HL-60 (cell line): ENCODE results near the gene TMEM135.

Source experiments
- DNase-seq, 2 experiments: peaks; one replicate each; pipeline ENCODE4 v3.0.0-alpha.2; 2010 to 2020; ENCODE audit warnings: low read depth in 1 of 2, low spot score in 1 of 2
- H3K27ac ChIP-seq: fragments of 250-450 bp; sonication (Bioruptor Pico); replicated peaks from 2 replicates; pipeline ENCODE4 v1.5.1; 2020; ENCODE audit warnings: mild to moderate bottlenecking, moderate library complexity
- H3K27me3 ChIP-seq: fragments of 250-450 bp; sonication (Bioruptor Pico); 2 replicates; pipeline ENCODE4 v1.5.1; 2021; ENCODE audit warnings: mild to moderate bottlenecking, moderate library complexity; ENCODE audit not compliant: insufficient read depth, poor library complexity, severe bottlenecking
- H3K4me3 ChIP-seq: replicated peaks from 2 replicates; pipeline ENCODE4 v1.5.1; 2011; ENCODE audit warnings: mild to moderate bottlenecking, control low read depth, low read length; ENCODE audit not compliant: insufficient read depth
- GABPA ChIP-seq: IDR thresholded peaks from 2 replicates; pipeline ENCODE4 v1.6.1; 2012; ENCODE audit warnings: low read depth
- POLR2AphosphoS5 ChIP-seq: IDR thresholded peaks from 2 replicates; pipeline ENCODE4 v1.6.1; 2012; ENCODE audit warnings: low read depth
- SPI1 ChIP-seq: IDR thresholded peaks from 2 replicates; pipeline ENCODE4 v1.6.1; 2012; ENCODE audit warnings: low read depth, mild to moderate bottlenecking, borderline replicate concordance
- TF ChIP-seq, protein P1 (sequence below): IDR thresholded peaks from 2 replicates; pipeline ENCODE4 v1.6.1; 2012; ENCODE audit warnings: low read depth; ENCODE audit not compliant: insufficient replicate concordance
- TF ChIP-seq, protein P2 (sequence below): IDR thresholded peaks from one replicate; pipeline ENCODE4 v1.5.1; 2011; ENCODE audit warnings: low read length, control low read depth, inconsistent platforms; ENCODE audit not compliant: insufficient read depth

TMEM135 gene

DNA sequence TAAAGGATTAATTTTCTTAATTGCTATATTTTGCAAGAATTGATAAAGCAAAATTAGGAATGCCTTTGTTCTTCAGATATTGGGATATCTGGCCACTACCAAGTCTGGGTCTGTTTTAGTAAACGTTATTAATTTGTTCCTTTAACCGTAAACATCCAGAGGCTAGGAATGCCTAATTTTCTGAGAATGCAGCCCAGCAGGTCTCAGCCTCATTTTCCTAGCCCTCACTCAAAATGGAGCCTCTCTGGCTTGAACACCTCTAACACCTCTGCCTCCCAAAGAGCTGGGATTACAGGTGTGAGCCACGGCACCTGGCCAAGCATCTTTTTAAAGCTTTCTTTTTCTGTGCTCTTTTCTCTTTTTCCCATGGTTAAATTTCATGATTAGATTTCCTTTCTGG lies 18.4 kb downstream of the TMEM135 start:
- TF ChIP-seq, protein P1, sequence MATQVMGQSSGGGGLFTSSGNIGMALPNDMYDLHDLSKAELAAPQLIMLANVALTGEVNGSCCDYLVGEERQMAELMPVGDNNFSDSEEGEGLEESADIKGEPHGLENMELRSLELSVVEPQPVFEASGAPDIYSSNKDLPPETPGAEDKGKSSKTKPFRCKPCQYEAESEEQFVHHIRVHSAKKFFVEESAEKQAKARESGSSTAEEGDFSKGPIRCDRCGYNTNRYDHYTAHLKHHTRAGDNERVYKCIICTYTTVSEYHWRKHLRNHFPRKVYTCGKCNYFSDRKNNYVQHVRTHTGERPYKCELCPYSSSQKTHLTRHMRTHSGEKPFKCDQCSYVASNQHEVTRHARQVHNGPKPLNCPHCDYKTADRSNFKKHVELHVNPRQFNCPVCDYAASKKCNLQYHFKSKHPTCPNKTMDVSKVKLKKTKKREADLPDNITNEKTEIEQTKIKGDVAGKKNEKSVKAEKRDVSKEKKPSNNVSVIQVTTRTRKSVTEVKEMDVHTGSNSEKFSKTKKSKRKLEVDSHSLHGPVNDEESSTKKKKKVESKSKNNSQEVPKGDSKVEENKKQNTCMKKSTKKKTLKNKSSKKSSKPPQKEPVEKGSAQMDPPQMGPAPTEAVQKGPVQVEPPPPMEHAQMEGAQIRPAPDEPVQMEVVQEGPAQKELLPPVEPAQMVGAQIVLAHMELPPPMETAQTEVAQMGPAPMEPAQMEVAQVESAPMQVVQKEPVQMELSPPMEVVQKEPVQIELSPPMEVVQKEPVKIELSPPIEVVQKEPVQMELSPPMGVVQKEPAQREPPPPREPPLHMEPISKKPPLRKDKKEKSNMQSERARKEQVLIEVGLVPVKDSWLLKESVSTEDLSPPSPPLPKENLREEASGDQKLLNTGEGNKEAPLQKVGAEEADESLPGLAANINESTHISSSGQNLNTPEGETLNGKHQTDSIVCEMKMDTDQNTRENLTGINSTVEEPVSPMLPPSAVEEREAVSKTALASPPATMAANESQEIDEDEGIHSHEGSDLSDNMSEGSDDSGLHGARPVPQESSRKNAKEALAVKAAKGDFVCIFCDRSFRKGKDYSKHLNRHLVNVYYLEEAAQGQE = no peak
- TF ChIP-seq POLR2AphosphoS5 (no peak), GABPA (no peak), SPI1 (no peak)
- TF ChIP-seq, protein P2, sequence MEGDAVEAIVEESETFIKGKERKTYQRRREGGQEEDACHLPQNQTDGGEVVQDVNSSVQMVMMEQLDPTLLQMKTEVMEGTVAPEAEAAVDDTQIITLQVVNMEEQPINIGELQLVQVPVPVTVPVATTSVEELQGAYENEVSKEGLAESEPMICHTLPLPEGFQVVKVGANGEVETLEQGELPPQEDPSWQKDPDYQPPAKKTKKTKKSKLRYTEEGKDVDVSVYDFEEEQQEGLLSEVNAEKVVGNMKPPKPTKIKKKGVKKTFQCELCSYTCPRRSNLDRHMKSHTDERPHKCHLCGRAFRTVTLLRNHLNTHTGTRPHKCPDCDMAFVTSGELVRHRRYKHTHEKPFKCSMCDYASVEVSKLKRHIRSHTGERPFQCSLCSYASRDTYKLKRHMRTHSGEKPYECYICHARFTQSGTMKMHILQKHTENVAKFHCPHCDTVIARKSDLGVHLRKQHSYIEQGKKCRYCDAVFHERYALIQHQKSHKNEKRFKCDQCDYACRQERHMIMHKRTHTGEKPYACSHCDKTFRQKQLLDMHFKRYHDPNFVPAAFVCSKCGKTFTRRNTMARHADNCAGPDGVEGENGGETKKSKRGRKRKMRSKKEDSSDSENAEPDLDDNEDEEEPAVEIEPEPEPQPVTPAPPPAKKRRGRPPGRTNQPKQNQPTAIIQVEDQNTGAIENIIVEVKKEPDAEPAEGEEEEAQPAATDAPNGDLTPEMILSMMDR = no peak
- no peak overlapping the region for H3K27ac ChIP-seq
- H3K4me3 ChIP-seq = no peak overlapping the region
- no peaks in the 10 kb centered on the region for H3K27me3 ChIP-seq
- DNase-seq = no peak

DNA sequence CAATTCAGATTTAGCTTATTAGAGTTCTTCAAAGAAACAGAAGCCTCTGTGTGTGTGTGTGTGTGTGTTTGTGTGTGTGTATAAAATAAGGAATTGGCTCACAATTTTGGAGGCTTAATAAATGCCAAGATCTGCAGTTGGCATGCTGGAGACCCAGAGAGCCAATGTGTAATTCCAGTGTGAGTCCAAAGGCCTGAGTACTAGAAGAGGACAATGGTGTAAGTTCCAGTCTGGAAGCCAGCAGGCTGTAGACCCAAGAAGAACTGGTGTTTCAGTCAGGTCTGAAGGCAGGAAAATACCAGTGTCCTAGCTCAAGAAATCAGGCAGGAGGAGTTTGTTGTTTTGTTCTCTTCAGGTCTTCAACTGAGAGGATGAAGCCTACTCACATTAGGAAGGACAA lies 20.0 kb downstream of the TMEM135 start:
- Histone ChIP-seq H3K27me3 (no peaks in the 10 kb centered on the region), H3K27ac (no peak overlapping the region)
- no peak for DNase-seq

DNA sequence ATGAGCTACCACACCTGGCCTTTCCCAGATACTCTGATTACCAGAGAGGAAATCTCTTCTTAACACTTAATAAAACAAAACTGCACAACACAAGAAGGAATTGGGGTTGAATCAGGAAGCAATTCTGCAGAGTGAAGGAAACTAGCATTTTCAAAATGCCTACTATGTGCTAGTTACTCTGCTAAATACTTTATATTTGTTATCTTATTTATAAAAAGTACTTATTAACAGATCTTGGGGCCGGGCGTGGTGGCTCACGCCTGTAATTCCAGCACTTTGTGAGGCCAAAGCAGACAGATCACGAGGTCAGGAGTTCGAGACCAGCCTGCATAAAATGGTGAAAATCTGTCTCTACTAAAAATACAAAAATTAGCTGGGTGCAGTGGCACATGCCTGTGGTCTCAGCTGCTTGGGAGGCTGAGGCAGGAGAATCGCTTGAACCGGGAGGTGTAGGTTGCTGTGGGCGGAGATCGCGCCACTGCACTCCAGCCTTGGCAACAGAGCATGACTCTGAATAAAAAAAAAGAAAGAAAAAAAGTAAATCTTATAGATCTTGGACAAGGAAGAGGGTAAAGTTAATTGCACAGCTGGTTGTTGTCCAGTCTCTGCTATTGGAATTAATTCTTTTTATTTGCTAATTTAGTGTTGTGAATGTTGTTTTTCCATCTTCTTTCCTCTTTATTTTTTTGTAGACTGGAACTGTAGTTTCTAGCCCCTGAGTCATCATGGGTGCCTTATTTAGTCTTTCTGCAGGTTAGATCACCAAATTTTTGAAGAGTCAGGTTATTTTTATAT lies 22.1 kb downstream of the TMEM135 start:
- no peak for DNase-seq
- no peaks in the 10 kb centered on the region for H3K27me3 ChIP-seq
- no peak overlapping the region for H3K4me3 ChIP-seq
- TF ChIP-seq SPI1 = no peak
- no peak overlapping the region for H3K27ac ChIP-seq

More for the DNA sequence above, 20.0 kb downstream of the TMEM135 start:
- TF ChIP-seq, protein P2 = no peak
- TF ChIP-seq SPI1 (no peak), POLR2AphosphoS5 (no peak), GABPA (no peak)
- TF ChIP-seq, protein P1 = no peak
- no peak overlapping the region for H3K4me3 ChIP-seq

DNA sequence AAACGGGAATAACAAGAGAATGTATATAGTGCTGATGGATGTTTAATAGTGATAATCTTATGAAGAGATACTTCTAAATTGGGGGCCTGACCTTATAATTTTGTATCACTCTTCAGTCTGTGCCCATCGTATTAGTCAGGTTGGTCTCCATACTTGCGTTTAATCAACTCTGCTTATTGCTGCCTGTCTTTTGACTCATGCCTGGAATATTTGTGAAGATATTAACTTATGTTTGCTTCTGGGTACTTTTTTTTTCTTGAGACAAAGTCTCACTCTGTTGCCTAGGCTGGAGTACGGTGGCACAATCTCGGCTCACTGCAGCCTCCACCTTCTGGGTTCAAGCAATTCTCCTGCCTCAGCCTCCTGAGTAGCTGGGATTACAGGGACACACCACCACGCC lies 24.0 kb downstream of the TMEM135 start:
- TF ChIP-seq, protein P2 = no peak
- TF ChIP-seq GABPA = no peak
- no peak for TF ChIP-seq POLR2AphosphoS5
- TF ChIP-seq, protein P1 = no peak
- no peak for TF ChIP-seq SPI1
- DNase-seq = no peak
- no peak overlapping the region for H3K4me3 ChIP-seq
- H3K27me3 ChIP-seq = no peaks in the 10 kb centered on the region
- no peak overlapping the region for H3K27ac ChIP-seq
